SK-N-SH (cell line): ENCODE results near the gene KCNK18. TPM values are rescaled to one million over a fixed set of nuclear protein-coding genes. Genes with fewer than 3 reads are reported as not detected.
A peak's percentile ranks its signal among the peaks of the same experiment; 100 is the strongest.

Source experiments
- CTCF ChIA-PET: fragments of 300-600, 350-600 bp; formaldehyde crosslinking; extraction: SDS; loops from one replicate; lab custom pipeline; 2021; lab: Yijun Ruan, JAX
- POLR2A ChIA-PET: fragments of 350-600 bp; sonication (Branson Sonifier 250); formaldehyde crosslinking; extraction: SDS; loops from one replicate; lab custom pipeline; 2020; ENCODE audit warnings: antibody characterized with exemption, inconsistent platforms; lab: Yijun Ruan, JAX
- DNase-seq: peaks from one replicate; pipeline ENCODE4 v3.0.0; 2012
- H2AFZ ChIP-seq: fragments of 200-600 bp; sonication (generic); 2 replicates; pipeline ENCODE4 v1.8.1; 2016; ENCODE audit warnings: antibody characterized with exemption, mild to moderate bottlenecking, low read depth
- H3F3A ChIP-seq: fragments of 200-600 bp; sonication (generic); replicated peaks from 2 replicates; pipeline ENCODE3; 2016; ENCODE audit warnings: antibody characterized with exemption, mild to moderate bottlenecking; ENCODE audit not compliant: insufficient read depth
- H3K27ac ChIP-seq, 2 experiments: fragments of 200-500 bp in 1 of 2; fragments of 200-600 bp in 1 of 2; sonication (Bioruptor generic) in 1 of 2; sonication (generic), shearing (Covaris generic) in 1 of 2; 2 replicates each; pipeline versions ENCODE4 v1.5.1 to v1.6.1; 2014 to 2016; ENCODE audit warnings: low read depth in 2 of 2, inconsistent platforms in 1 of 2, low read length in 1 of 2, mild to moderate bottlenecking in 1 of 2, mixed read lengths in 1 of 2
- H3K27me3 ChIP-seq: fragments of 200-600 bp; sonication (generic), shearing (Covaris generic); 2 replicates; pipeline ENCODE4 v1.6.1; 2016; ENCODE audit warnings: mixed run types; ENCODE audit not compliant: insufficient read depth
- H3K36me3 ChIP-seq, 2 experiments: fragments of 200-500 bp in 1 of 2; fragments of 200-600 bp in 1 of 2; sonication (Bioruptor generic) in 1 of 2; sonication (generic) in 1 of 2; replicated peaks in 1 of 2; 2 replicates each; pipeline versions ENCODE3 to v1.5.1; 2014 to 2016; ENCODE audit warnings: low read length in 1 of 2, mild to moderate bottlenecking in 1 of 2; ENCODE audit not compliant: insufficient read depth in 2 of 2, control insufficient read depth in 1 of 2
- H3K4me1 ChIP-seq, 2 experiments: fragments of 200-500 bp in 1 of 2; fragments of 200-600 bp in 1 of 2; sonication (Bioruptor generic) in 1 of 2; sonication (generic), shearing (Covaris generic) in 1 of 2; 2 replicates each; pipeline versions ENCODE4 v1.5.1 to v1.6.1; 2014 to 2016; ENCODE audit warnings: low read depth in 1 of 2, low read length in 1 of 2, mixed run types in 1 of 2; ENCODE audit not compliant: insufficient read depth in 2 of 2, control insufficient read depth in 1 of 2
- H3K4me2 ChIP-seq: fragments of 200-600 bp; sonication (generic), shearing (Covaris generic); 2 replicates; pipeline ENCODE4 v1.6.1; 2017; ENCODE audit warnings: mixed run types
- H3K4me3 ChIP-seq, 2 experiments: fragments of 200-500 bp in 1 of 2; fragments of 200-600 bp in 1 of 2; sonication (Bioruptor generic) in 1 of 2; sonication (generic), shearing (Covaris generic) in 1 of 2; 2 replicates each; pipeline versions ENCODE4 v1.5.1 to v1.8.1; 2014 to 2016; ENCODE audit warnings: low read depth in 2 of 2, inconsistent platforms in 1 of 2, low read length in 1 of 2, mild to moderate bottlenecking in 1 of 2, mixed read lengths in 1 of 2, moderate library complexity in 1 of 2
- H3K79me2 ChIP-seq: fragments of 200-600 bp; sonication (generic); 2 replicates; pipeline ENCODE4 v1.8.1; 2017; ENCODE audit warnings: mild to moderate bottlenecking; ENCODE audit not compliant: insufficient read depth
- H3K9ac ChIP-seq: fragments of 200-600 bp; sonication (generic); 2 replicates; pipeline ENCODE4 v1.6.1; 2017; ENCODE audit warnings: mixed run types
- H3K9me2 ChIP-seq: fragments of 200-600 bp; sonication (generic); 2 replicates; pipeline ENCODE4 v1.6.1; 2017; ENCODE audit warnings: mixed run types
- H3K9me3 ChIP-seq: fragments of 200-600 bp; sonication (generic); 2 replicates; pipeline ENCODE4 v1.6.1; 2017; ENCODE audit warnings: mixed run types, mild to moderate bottlenecking, moderate library complexity
- H4K20me1 ChIP-seq: fragments of 200-600 bp; sonication (generic); 2 replicates; pipeline ENCODE4 v1.6.1; 2017; ENCODE audit warnings: mild to moderate bottlenecking, mixed run types; ENCODE audit not compliant: insufficient read depth
- CTCF ChIP-seq: fragments of 200-600 bp; sonication (generic); IDR thresholded peaks from 2 replicates; pipeline ENCODE4 v1.6.1; 2017; ENCODE audit warnings: antibody characterized with exemption, mild to moderate bottlenecking, moderate library complexity
- ELF1 ChIP-seq: IDR thresholded peaks from 2 replicates; pipeline ENCODE4 v1.4.0; 2012
- EP300 ChIP-seq, 2 experiments: IDR thresholded peaks; 2 replicates each; pipeline versions ENCODE4 v1.4.0 to v1.6.1; 2012; ENCODE audit warnings: borderline replicate concordance in 1 of 2, low read depth in 1 of 2, low read length in 1 of 2
- FOSL2 ChIP-seq: IDR thresholded peaks from 2 replicates; pipeline ENCODE4 v1.4.0; 2012; ENCODE audit warnings: low read depth, mild to moderate bottlenecking, moderate library complexity, borderline replicate concordance
- FOXJ3 ChIP-seq: sonication (generic); formaldehyde crosslinking; IDR thresholded peaks from 2 replicates; pipeline ENCODE4 v1.5.1; 2020; ENCODE audit warnings: mild to moderate bottlenecking, missing genetic modification reagents
- FOXM1 ChIP-seq: IDR thresholded peaks from 2 replicates; pipeline ENCODE4 v1.4.0; 2012; ENCODE audit warnings: low read depth, mild to moderate bottlenecking
- GABPA ChIP-seq: IDR thresholded peaks from 2 replicates; pipeline ENCODE4 v1.4.0; 2012; ENCODE audit warnings: low read depth, mild to moderate bottlenecking
- GATA2 ChIP-seq: sonication (generic); formaldehyde crosslinking; IDR thresholded peaks from 2 replicates; pipeline ENCODE4 v1.5.0; 2020; ENCODE audit warnings: mild to moderate bottlenecking, missing genetic modification reagents
- IRF3 ChIP-seq: fragments of 150-350 bp; IDR thresholded peaks from 2 replicates; pipeline ENCODE4 v1.6.1; 2016; ENCODE audit warnings: mild to moderate bottlenecking, low read depth, low read length
- MEF2A ChIP-seq: IDR thresholded peaks from 2 replicates; pipeline ENCODE4 v1.4.0; 2012; ENCODE audit warnings: low read depth, borderline replicate concordance
- NFIC ChIP-seq: IDR thresholded peaks from 2 replicates; pipeline ENCODE4 v1.4.0; 2012; ENCODE audit warnings: borderline replicate concordance
- NRF1 ChIP-seq: IDR thresholded peaks from 2 replicates; pipeline ENCODE4 v1.6.1; 2012; ENCODE audit warnings: low read depth, mild to moderate bottlenecking, low read length
- POLR2AphosphoS5 ChIP-seq: IDR thresholded peaks from 2 replicates; pipeline ENCODE4 v1.6.1; 2012; ENCODE audit warnings: low read depth, low read length
- RAD21 ChIP-seq: IDR thresholded peaks from 2 replicates; pipeline ENCODE4 v1.6.1; 2012; ENCODE audit warnings: mild to moderate bottlenecking, low read length
- RFX5 ChIP-seq: IDR thresholded peaks from 2 replicates; pipeline ENCODE4 v1.6.1; 2012; ENCODE audit warnings: mild to moderate bottlenecking, improper control_type of control experiment, low read length
- SMC3 ChIP-seq: IDR thresholded peaks from 2 replicates; pipeline ENCODE4 v1.6.1; 2012; ENCODE audit warnings: low read depth, low read length, improper control_type of control experiment
- WGBS: methylation state at CpG from one replicate; pipeline ENCODE4 v1.1.6; 2017; ENCODE audit warnings: low lambda C conversion rate; 5-methylcytosine and 5-hydroxymethylcytosine counted together
- polyA plus RNA-seq, 3 experiments: library from polyadenylated mRNA; depleted of rRNA; stranded (reverse); fragments of >200 nt; gene quantifications; 2 replicates each; pipeline ENCODE4 v1.2.3, GENCODE V29; 2012

KCNK18 gene
- polyA plus RNA-seq, 1 of the 3 experiments (the other 2 are of a cell fraction): not detected

DNA sequence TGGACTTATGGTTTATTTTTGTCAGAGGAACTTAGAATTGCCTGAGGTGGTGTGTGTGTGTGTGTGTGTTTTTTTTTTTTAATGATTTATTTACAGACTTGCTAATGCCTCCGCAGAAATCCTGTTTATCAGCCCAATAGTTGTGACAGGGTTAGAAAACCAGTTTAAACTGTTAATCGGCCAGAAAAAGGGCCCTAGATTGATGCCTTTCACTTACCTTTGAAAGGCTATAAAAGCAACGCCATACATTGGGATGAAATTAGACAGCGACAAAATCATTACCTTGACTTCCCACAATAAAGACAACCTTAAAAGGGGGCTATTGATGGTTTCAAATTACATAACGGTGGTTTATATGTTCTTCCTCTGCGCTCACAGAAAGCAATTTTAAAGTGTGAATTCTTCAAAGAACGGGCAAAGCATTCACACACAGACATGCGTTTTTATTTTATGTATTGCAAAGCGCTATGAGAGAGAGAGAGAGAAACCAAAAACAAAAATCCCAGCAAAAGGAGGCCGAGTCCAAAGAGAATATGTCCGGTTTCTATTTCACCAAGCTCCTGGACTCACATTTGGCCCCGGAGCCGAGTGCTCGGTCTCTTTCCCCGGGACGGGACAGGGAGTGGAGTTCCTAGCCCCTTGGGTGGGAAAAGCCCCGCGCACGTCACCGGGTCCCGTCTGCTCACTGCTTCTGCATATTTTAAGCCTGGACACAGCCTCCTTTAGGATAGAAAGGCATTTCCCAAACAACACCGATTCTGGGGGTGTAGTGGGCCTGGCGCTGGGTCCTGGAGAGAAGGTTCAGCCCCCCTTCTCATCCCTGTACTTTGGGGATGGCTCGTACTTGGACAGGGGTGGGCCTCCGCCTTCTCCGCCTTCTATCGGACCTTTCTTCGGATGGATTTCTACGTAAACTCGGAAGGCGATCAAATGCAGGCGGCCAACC is 32.4 kb upstream of the KCNK18 start:
- no peaks in the 10 kb centered on the region for H3K79me2 ChIP-seq
- ChIA-PET CTCF (interaction anchor here (1.0 to 11.1 kb wide), 13 partner anchors 8 to 537 kb away, joined by 3 to 265 read pairs (median 29); no protein-coding TSS in a partner anchor), POLR2A (interaction anchor here (1.4 kb wide), 1 partner anchor 368 kb away, joined by 4 read pairs; no protein-coding TSS in a partner anchor)
- H3K4me2 ChIP-seq: peak overlapping the region; percentile 67; the same call in 1 of the 2 replicates
- no peak overlapping the region for H3K27ac ChIP-seq
- TF ChIP-seq GABPA: no peak
- no peak for TF ChIP-seq RAD21
- no peak for TF ChIP-seq CTCF
- no peak for TF ChIP-seq NFIC
- no peak for TF ChIP-seq FOXJ3 (CRISPR knock-in tag)
- TF ChIP-seq MEF2A: no peak
- no peak for TF ChIP-seq FOSL2
- TF ChIP-seq NRF1: no peak
- TF ChIP-seq FOXM1: no peak
- no peak for TF ChIP-seq ELF1
- TF ChIP-seq GATA2 (CRISPR knock-in tag): no peak
- TF ChIP-seq POLR2AphosphoS5: no peak
- no peak for TF ChIP-seq EP300 (IDR thresholded peaks at IDR 0.05; ENCODE audit: borderline replicate concordance in 1 of 2, low read depth in 1 of 2, low read length in 1 of 2)
- no peak for TF ChIP-seq RFX5
- no peak for TF ChIP-seq IRF3
- TF ChIP-seq SMC3: no peak
- no peaks in the 10 kb centered on the region for H3K36me3 ChIP-seq
- H3F3A ChIP-seq: no peaks in the 10 kb centered on the region
- H3K9me3 ChIP-seq: no peaks in the 10 kb centered on the region
- DNase-seq: no peak
- no peaks in the 10 kb centered on the region for H3K9me2 ChIP-seq
- WGBS: 39% methylated on average over 32 of the region's 32 CpGs
- no peaks in the 10 kb centered on the region for H4K20me1 ChIP-seq
- H2AFZ ChIP-seq: no peak overlapping the region
- H3K4me1 ChIP-seq: peaks cover 0 to 9% of the 10 kb centered on the region in 2 experiments; a peak in 1 of 4 replicates
- H3K9ac ChIP-seq: no peak overlapping the region
- peaks cover 97% of the 10 kb centered on the region for H3K27me3 ChIP-seq
- peak overlapping the region in 1 of 2 experiments; percentile 12; a peak in 2 of 4 replicates for H3K4me3 ChIP-seq
